AG04450 (cell line): ENCODE measurements around the gene COL25A1. TPM values are rescaled to one million over a fixed set of nuclear protein-coding genes. Genes with fewer than 3 reads are reported as not detected.

Source experiments
- CTCF ChIA-PET: fragments of 300-600, 350-600 bp; formaldehyde crosslinking; extraction: SDS; loops from one replicate; lab custom pipeline; 2022; ENCODE audit warnings: antibody characterized with exemption, inconsistent platforms; lab: Charles Lee
- POLR2A ChIA-PET: fragments of 350-600 bp; formaldehyde crosslinking; extraction: SDS; loops from one replicate; lab custom pipeline; 2021; ENCODE audit warnings: antibody characterized with exemption, inconsistent platforms; lab: Yijun Ruan, JAX
- DNase-seq: peaks from one replicate; pipeline ENCODE4 v3.0.0-alpha.2; 2011; ENCODE audit warnings: low read depth, low spot score
- H3K27ac ChIP-seq: one replicate; pipeline ENCODE4 v1.5.1; 2012; ENCODE audit warnings: low read depth, low read length, control low read depth
- H3K27me3 ChIP-seq: one replicate; pipeline ENCODE4 v1.6.0; 2012; ENCODE audit warnings: low read length; ENCODE audit not compliant: control insufficient read depth, insufficient read depth
- H3K4me3 ChIP-seq: 2 replicates; pipeline ENCODE4 v1.5.1; 2011; ENCODE audit warnings: mild to moderate bottlenecking, low read depth, low read length, control low read depth
- H3K9me3 ChIP-seq: 2 replicates; pipeline ENCODE4 v1.5.1; 2012; ENCODE audit warnings: low read length; ENCODE audit not compliant: control insufficient read depth, insufficient read depth
- CTCF ChIP-seq: IDR thresholded peaks from 2 replicates; pipeline ENCODE4 v1.5.1; 2011; ENCODE audit warnings: low read depth, low read length, control low read depth, inconsistent platforms
- polyA plus RNA-seq: library from polyadenylated mRNA; depleted of rRNA; stranded (reverse); fragments of >200 nt; gene quantifications from 2 replicates; pipeline ENCODE4 v1.2.3, GENCODE V29; 2011

COL25A1 gene
- polyA plus RNA-seq, 1 experiment: not detected

GRCh38 chr4:108775921-108776320 is 526.5 kb downstream of the COL25A1 start:
- no peaks in the 10 kb centered on the region for H3K27me3 ChIP-seq
- no peak overlapping the region for H3K27ac ChIP-seq
- CTCF ChIA-PET: no interaction called here
- TF ChIP-seq CTCF: no peak
- no peak overlapping the region for H3K4me3 ChIP-seq
- no peak for DNase-seq
- POLR2A ChIA-PET: no interaction called here
- no peaks in the 10 kb centered on the region for H3K9me3 ChIP-seq

GRCh38 chr4:108774809-108775530 is 527.5 kb downstream of the COL25A1 start:
- Histone ChIP-seq H3K9me3 (no peaks in the 10 kb centered on the region), H3K4me3 (no peak overlapping the region), H3K27me3 (no peaks in the 10 kb centered on the region), H3K27ac (no peak overlapping the region)
- CTCF ChIA-PET: no interaction called here
- TF ChIP-seq CTCF: no peak
- POLR2A ChIA-PET: no interaction called here
- DNase-seq: no peak

- H3K27ac ChIP-seq: no peak overlapping the region
- ChIA-PET CTCF (no interaction called here), POLR2A (no interaction called here)
- no peak overlapping the region for H3K4me3 ChIP-seq
- no peak for DNase-seq
- TF ChIP-seq CTCF: no peak
- H3K9me3 ChIP-seq: no peaks in the 10 kb centered on the region
- H3K27me3 ChIP-seq: no peaks in the 10 kb centered on the region
Measured at GRCh38 chr4:108772402-108772801, 530.1 kb downstream of the COL25A1 start.

GRCh38 chr4:108766058-108766457 is 536.4 kb downstream of the COL25A1 start:
- Histone ChIP-seq H3K27ac (no peak overlapping the region), H3K4me3 (no peak overlapping the region), H3K9me3 (peaks cover 5% of the 10 kb centered on the region; the same call in 1 of the 2 replicates), H3K27me3 (peaks cover 25% of the 10 kb centered on the region)
- CTCF ChIA-PET: no interaction called here
- DNase-seq: no peak
- TF ChIP-seq CTCF: no peak
- POLR2A ChIA-PET: no interaction called here

GRCh38 chr4:108763986-108764385 is 538.5 kb downstream of the COL25A1 start:
- ChIA-PET POLR2A (no interaction called here), CTCF (no interaction called here)
- TF ChIP-seq CTCF: no peak
- Histone ChIP-seq H3K9me3 (peaks cover 5% of the 10 kb centered on the region; the same call in 1 of the 2 replicates), H3K4me3 (no peak overlapping the region), H3K27me3 (peaks cover 25% of the 10 kb centered on the region), H3K27ac (no peak overlapping the region)
- no peak for DNase-seq
